B cell (primary cell): ENCODE results near the gene LRRC10. TPM values are rescaled to one million over a fixed set of nuclear protein-coding genes. Genes with fewer than 3 reads are reported as not detected.

ENCODE experiments used
- ATAC-seq: fragments of 200-7000 bp; cut with Tn5 transposase; one replicate; pipeline ENCODE4 v1.10.0; 2021; ENCODE audit warnings: low read depth, mild to moderate bottlenecking, moderate number of reproducible peaks, moderate library complexity
- CTCF ChIA-PET: fragments of 350-600 bp; sonication (Branson Sonifier 250); formaldehyde crosslinking; loops from one replicate; lab custom pipeline; 2021; ENCODE audit warnings: antibody characterized with exemption, inconsistent platforms; lab: Charles Lee
- POLR2A ChIA-PET: fragments of 350-600 bp; sonication (Branson Sonifier 250); formaldehyde crosslinking; loops from one replicate; lab custom pipeline; 2021; ENCODE audit warnings: antibody characterized with exemption; lab: Charles Lee
- DNase-seq: peaks from one replicate; pipeline ENCODE4 v3.0.0; 2013
- H2AFZ ChIP-seq: 2 replicates; pipeline ENCODE4 v1.6.1; 2012; ENCODE audit warnings: mild to moderate bottlenecking, low read depth, low read length; ENCODE audit not compliant: insufficient read depth, poor library complexity, severe bottlenecking
- H3K27ac ChIP-seq, 2 donors: 1 replicate in 1 of 2; 2 replicates in 1 of 2; pipeline ENCODE4 v1.5.1; 2012 to 2013; ENCODE audit warnings: low read length in 2 of 2, mild to moderate bottlenecking in 2 of 2, moderate library complexity in 1 of 2
- H3K27me3 ChIP-seq, 4 experiments: fragments of 200-600 bp in 1 of 4; sonication (generic) in 1 of 4; replicated peaks in 1 of 4; 1 replicate in 2 of 4; 2 replicates in 2 of 4; pipeline versions ENCODE4 v1.6.1 to v1.7.0; 2013 to 2016; ENCODE audit warnings: low read length in 3 of 4, mild to moderate bottlenecking in 2 of 4, mixed read lengths in 1 of 4, moderate library complexity in 1 of 4; ENCODE audit not compliant: insufficient read depth in 4 of 4, control insufficient read depth in 3 of 4; ENCODE audit errors: control extremely low read depth in 1 of 4
- H3K36me3 ChIP-seq, 2 experiments: replicated peaks in 1 of 2; 1 replicate in 1 of 2; 2 replicates in 1 of 2; pipeline versions ENCODE4 v1.6.1 to v1.7.1; 2013; ENCODE audit warnings: low read length in 1 of 2; ENCODE audit not compliant: insufficient read depth in 2 of 2, control insufficient read depth in 1 of 2; ENCODE audit errors: control extremely low read depth in 1 of 2, extremely low read depth in 1 of 2
- H3K4me1 ChIP-seq, 2 donors: fragments of 200-600 bp in 1 of 2; sonication (generic) in 1 of 2; 1 replicate in 1 of 2; 2 replicates in 1 of 2; pipeline versions ENCODE4 v1.5.1 to v1.6.1; 2013 to 2017; ENCODE audit warnings: low read length in 2 of 2; ENCODE audit not compliant: control insufficient read depth in 2 of 2, insufficient read depth in 2 of 2
- H3K4me2 ChIP-seq: replicated peaks from 2 replicates; pipeline ENCODE3; 2012; ENCODE audit warnings: mild to moderate bottlenecking, low read depth, low read length; ENCODE audit not compliant: poor library complexity, severe bottlenecking
- H3K4me3 ChIP-seq, 5 experiments: fragments of 200-600 bp in 1 of 5; sonication (generic) in 1 of 5; 1 replicate in 3 of 5; 2 replicates in 2 of 5; pipeline versions ENCODE4 v1.5.1 to v1.7.0; 2011 to 2016; ENCODE audit warnings: low read length in 4 of 5, mild to moderate bottlenecking in 4 of 5, low read depth in 2 of 5, control low read depth in 1 of 5, moderate library complexity in 1 of 5; ENCODE audit not compliant: insufficient read depth in 1 of 5; ENCODE audit errors: control extremely low read depth in 1 of 5, extremely low read depth in 1 of 5
- H3K79me2 ChIP-seq: fragments of 200-600 bp; sonication (generic); one replicate; pipeline ENCODE4 v1.6.0; 2016; ENCODE audit warnings: low read length; ENCODE audit not compliant: control insufficient read depth, insufficient read depth
- H3K9ac ChIP-seq: fragments of 200-600 bp; sonication (generic); 2 replicates; pipeline ENCODE4 v1.6.1; 2017; ENCODE audit warnings: mild to moderate bottlenecking, low read length, moderate library complexity
- H3K9me3 ChIP-seq, 3 donors: one replicate each; pipeline versions ENCODE4 v1.6.1 to v1.7.1; 2013; ENCODE audit warnings: low read length in 2 of 3; ENCODE audit not compliant: control insufficient read depth in 2 of 3, insufficient read depth in 1 of 3; ENCODE audit errors: control extremely low read depth in 1 of 3
- H4K20me1 ChIP-seq: 2 replicates; pipeline ENCODE4 v1.6.0; 2012; ENCODE audit warnings: mild to moderate bottlenecking, low read length; ENCODE audit not compliant: insufficient read depth, control insufficient read depth, poor library complexity, severe bottlenecking
- H3K27ac Mint-ChIP-seq: one replicate; pipeline ENCODE4 v1.8.0; 2021; ENCODE audit warnings: mixed read lengths
- H3K27me3 Mint-ChIP-seq: one replicate; pipeline ENCODE4 v1.8.0; 2021; ENCODE audit warnings: mixed read lengths
- H3K4me1 Mint-ChIP-seq: one replicate; pipeline ENCODE4 v1.8.0; 2021; ENCODE audit warnings: mixed read lengths
- H3K4me3 Mint-ChIP-seq: one replicate; pipeline ENCODE4 v1.8.0; 2021; ENCODE audit warnings: mixed read lengths
- H3K9me3 Mint-ChIP-seq: one replicate; pipeline ENCODE4 v1.8.0; 2022; ENCODE audit warnings: mixed read lengths; ENCODE audit not compliant: insufficient read depth
- EZH2 ChIP-seq: IDR thresholded peaks from 2 replicates; pipeline ENCODE4 v1.6.1; 2012; ENCODE audit warnings: borderline replicate concordance, low read depth, mild to moderate bottlenecking, moderate library complexity, low read length; ENCODE audit not compliant: insufficient read depth, poor library complexity, severe bottlenecking
- WGBS: methylation state at CpG from one replicate; pipeline ENCODE4 v1.1.5; 2013; ENCODE audit warnings: missing lambda C conversion rate; ENCODE audit not compliant: insufficient coverage; 5-methylcytosine and 5-hydroxymethylcytosine counted together
- intact Hi-C: fragments of 100-400 bp; cut with micrococcal nuclease; formaldehyde crosslinking; loops from one replicate; pipeline ENCODE4 v1.10.0; 2022
- polyA minus RNA-seq: library from RNA; depleted of rRNA, polyadenylated mRNA; stranded (reverse); fragments of >200 nt; gene quantifications from 2 replicates; pipeline ENCODE4 v1.2.3, GENCODE V29; 2012
- polyA plus RNA-seq: library from polyadenylated mRNA; depleted of rRNA; stranded (reverse); fragments of >200 nt; gene quantifications from 2 replicates; pipeline ENCODE4 v1.2.3, GENCODE V29; 2012
- total RNA-seq, 2 donors: library from RNA; stranded (reverse); fragments of 120-200 nt in 1 of 2; gene quantifications; 1 replicate in 1 of 2; 2 replicates in 1 of 2; pipeline versions ENCODE4 v1.2.3 to v1.2.4, GENCODE V29; 2013 to 2022
- TF ChIP-seq, protein P1 (sequence below): fragments of 200-600 bp; IDR thresholded peaks from one replicate; pipeline ENCODE4 v1.8.0; 2022; ENCODE audit warnings: antibody characterized with exemption, mild to moderate bottlenecking

The LRRC10 gene, protein sequence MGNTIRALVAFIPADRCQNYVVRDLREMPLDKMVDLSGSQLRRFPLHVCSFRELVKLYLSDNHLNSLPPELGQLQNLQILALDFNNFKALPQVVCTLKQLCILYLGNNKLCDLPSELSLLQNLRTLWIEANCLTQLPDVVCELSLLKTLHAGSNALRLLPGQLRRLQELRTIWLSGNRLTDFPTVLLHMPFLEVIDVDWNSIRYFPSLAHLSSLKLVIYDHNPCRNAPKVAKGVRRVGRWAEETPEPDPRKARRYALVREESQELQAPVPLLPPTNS
- total RNA-seq, result not detected in 2 replicates
- total RNA-seq (2013), result not detected
- polyA plus RNA-seq, result not detected in 2 replicates
- polyA minus RNA-seq, result not detected in 2 replicates

DNA sequence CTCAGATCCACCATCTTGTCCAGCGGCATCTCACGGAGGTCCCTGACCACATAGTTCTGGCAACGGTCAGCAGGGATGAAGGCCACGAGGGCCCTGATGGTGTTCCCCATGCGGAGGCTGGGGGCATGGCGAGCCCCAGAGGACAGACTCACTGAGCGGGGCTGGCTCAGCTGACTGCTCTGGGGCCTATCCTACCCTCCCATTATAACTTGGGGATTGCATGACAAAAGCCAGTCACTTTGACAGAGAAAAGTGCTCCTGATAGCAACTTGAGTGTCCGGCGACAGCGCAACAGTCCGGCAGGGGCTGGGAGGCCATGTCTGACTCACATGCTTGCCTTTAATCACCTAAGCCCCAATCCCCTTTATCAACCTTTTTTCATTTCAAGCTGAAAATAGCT lies at the start of gene LRRC10:
TSS of gene LRRC10 (minus strand) at position 179 of the 400 bp plus-strand sequence. CDS start at position 110, 69 bp downstream.
- 97% methylated on average over 11 of the region's 11 CpGs for WGBS
- no peak within 1 kb of the TSS for H2AFZ ChIP-seq
- POLR2A ChIA-PET, result interaction anchor here (0.6 kb wide), 1 partner anchor 454 kb away, joined by 3 read pairs; no protein-coding TSS in a partner anchor

More for the DNA sequence above, at the start of gene LRRC10:
- no peak for DNase-seq
- Mint-ChIP-seq H3K27ac (no peak within 1 kb of the TSS), H3K4me1 (no peaks in the 10 kb centered on the region), H3K27me3 (peaks cover 4% of the 10 kb centered on the region), H3K4me3 (no peak within 1 kb of the TSS), H3K9me3 (no peaks in the 10 kb centered on the region)
- Histone ChIP-seq H3K36me3 (no peaks in the 10 kb centered on the region), H3K4me3 (no peak within 1 kb of the TSS), H4K20me1 (no peaks in the 10 kb centered on the region), H3K27ac (no peak within 1 kb of the TSS), H3K79me2 (no peaks in the 10 kb centered on the region), H3K9me3 (no peaks in the 10 kb centered on the region), H3K4me2 (no peak within 1 kb of the TSS), H3K9ac (no peak within 1 kb of the TSS), H3K27me3 (no peaks in the 10 kb centered on the region), H3K4me1 (no peaks in the 10 kb centered on the region)
- CTCF ChIA-PET, result interaction anchor here (0.6 to 0.7 kb wide), 2 partner anchors 254 to 271 kb away, joined by 4 to 6 read pairs; no protein-coding TSS in a partner anchor
- intact Hi-C loops, result no loop called here
- no peak for ATAC-seq
- TF ChIP-seq EZH2, result no peak
- TF ChIP-seq, protein P1, sequence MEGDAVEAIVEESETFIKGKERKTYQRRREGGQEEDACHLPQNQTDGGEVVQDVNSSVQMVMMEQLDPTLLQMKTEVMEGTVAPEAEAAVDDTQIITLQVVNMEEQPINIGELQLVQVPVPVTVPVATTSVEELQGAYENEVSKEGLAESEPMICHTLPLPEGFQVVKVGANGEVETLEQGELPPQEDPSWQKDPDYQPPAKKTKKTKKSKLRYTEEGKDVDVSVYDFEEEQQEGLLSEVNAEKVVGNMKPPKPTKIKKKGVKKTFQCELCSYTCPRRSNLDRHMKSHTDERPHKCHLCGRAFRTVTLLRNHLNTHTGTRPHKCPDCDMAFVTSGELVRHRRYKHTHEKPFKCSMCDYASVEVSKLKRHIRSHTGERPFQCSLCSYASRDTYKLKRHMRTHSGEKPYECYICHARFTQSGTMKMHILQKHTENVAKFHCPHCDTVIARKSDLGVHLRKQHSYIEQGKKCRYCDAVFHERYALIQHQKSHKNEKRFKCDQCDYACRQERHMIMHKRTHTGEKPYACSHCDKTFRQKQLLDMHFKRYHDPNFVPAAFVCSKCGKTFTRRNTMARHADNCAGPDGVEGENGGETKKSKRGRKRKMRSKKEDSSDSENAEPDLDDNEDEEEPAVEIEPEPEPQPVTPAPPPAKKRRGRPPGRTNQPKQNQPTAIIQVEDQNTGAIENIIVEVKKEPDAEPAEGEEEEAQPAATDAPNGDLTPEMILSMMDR, result no peak
